Transverse colon (tissue), 3 donors: ENCODE measurements around the gene SULT1C3.

Source experiments
- CTCF ChIP-seq, 5 experiments: fragments of 200-600 bp in 3 of 5; fragments of 450-650 bp in 2 of 5; sonication (generic) in 3 of 5; IDR thresholded peaks; 1 replicate in 2 of 5; 2 replicates in 3 of 5; pipeline ENCODE4 v1.5.1; 2016 to 2017; ENCODE audit warnings: antibody characterized with exemption in 5 of 5, inconsistent platforms in 3 of 5, mild to moderate bottlenecking in 2 of 5, moderate library complexity in 1 of 5
- POLR2A ChIP-seq: fragments of 450-650 bp; IDR thresholded peaks from one replicate; pipeline ENCODE4 v1.6.1; 2016; ENCODE audit warnings: antibody characterized with exemption, mild to moderate bottlenecking, moderate library complexity

- no peak for TF ChIP-seq CTCF (IDR thresholded peaks at IDR 0.05)
- no peak for TF ChIP-seq POLR2A
Observed at GRCh38 chr2:108287169-108287568, 47.4 kb downstream of the SULT1C3 start.
